Panc1 (cell line): ENCODE data around the gene FN1.

ENCODE experiments used
- CTCF ChIP-seq: fragments of 450-650 bp; IDR thresholded peaks from 2 replicates; pipeline ENCODE4 v1.5.1; 2017; ENCODE audit warnings: mild to moderate bottlenecking
- POLR2AphosphoS5 ChIP-seq: IDR thresholded peaks from 2 replicates; pipeline ENCODE4 v1.6.1; 2012; ENCODE audit warnings: mild to moderate bottlenecking, low read depth, low read length, moderate library complexity
- REST ChIP-seq, 2 experiments: IDR thresholded peaks; 2 replicates each; pipeline ENCODE4 v1.6.1; 2011 to 2012; ENCODE audit warnings: low read depth in 2 of 2, control low read depth in 1 of 2, low read length in 1 of 2, mild to moderate bottlenecking in 1 of 2, moderate library complexity in 1 of 2; ENCODE audit not compliant: insufficient read depth in 1 of 2
- SIN3A ChIP-seq: IDR thresholded peaks from 2 replicates; pipeline ENCODE4 v1.6.1; 2012; ENCODE audit warnings: low read depth, mild to moderate bottlenecking, low read length, moderate library complexity, borderline replicate concordance; ENCODE audit not compliant: insufficient read depth

GRCh38 chr2:215437614-215438013 is 1.7 kb upstream of the FN1 start:
- TF ChIP-seq CTCF, result no peak
- no peak for TF ChIP-seq REST (IDR thresholded peaks at IDR 0.05; ENCODE audit: insufficient read depth in 1 of 2, low read depth in 2 of 2, low read length in 1 of 2)
- TF ChIP-seq POLR2AphosphoS5, result no peak
- TF ChIP-seq SIN3A, result no peak
